Right lung (tissue), 5 donors: ENCODE data around the gene RUNDC3A. TPM values are rescaled to one million over a fixed set of nuclear protein-coding genes. Genes with fewer than 3 reads are reported as not detected.

ENCODE experiments used
- DNase-seq, 2 donors: peaks; one replicate each; pipeline ENCODE4 v3.0.0-alpha.2; 2013
- polyA plus RNA-seq, 5 donors: library from polyadenylated mRNA; unstranded; fragments of 120-200 nt; gene quantifications; one replicate each; pipeline versions ENCODE4 v1.2.1 to v1.2.3, GENCODE V29; 2013; ENCODE audit warnings: inconsistent platforms in 1 of 5, low replicate concordance in 1 of 5; ENCODE audit not compliant: insufficient read length in 5 of 5, insufficient read depth in 1 of 5

Gene RUNDC3A
- polyA plus RNA-seq, 5 donors, result 1.6 to 4.3 (median 3.4) TPM

- DNase-seq, result no peak
Observed at GRCh38 chr17:44283344-44284023, 24.9 kb upstream of the RUNDC3A start.

- DNase-seq, result no peak
Observed at GRCh38 chr17:44284024-44284400, 24.4 kb upstream of the RUNDC3A start.

- DNase-seq, result no peak
Observed at GRCh38 chr17:44287651-44288050, 20.8 kb upstream of the RUNDC3A start.

- DNase-seq, result no peak
Observed at GRCh38 chr17:44293509-44294226, 14.7 kb upstream of the RUNDC3A start.

- DNase-seq, result no peak
Observed at GRCh38 chr17:44297975-44298374, 10.4 kb upstream of the RUNDC3A start.

GRCh38 chr17:44304651-44305050, 3.8 kb upstream of the RUNDC3A start:
- no peak for DNase-seq

GRCh38 chr17:44307387-44308186, 814 bp upstream of the RUNDC3A start:
- DNase-seq, result peak; percentile 30 to 37

GRCh38 chr17:44308865-44309264, 464 bp downstream of the RUNDC3A start:
- DNase-seq, result no peak

GRCh38 chr17:44309472-44309871, 1.1 kb downstream of the RUNDC3A start:
- no peak for DNase-seq

GRCh38 chr17:44310188-44310587, 1.8 kb downstream of the RUNDC3A start:
- no peak for DNase-seq

GRCh38 chr17:44310609-44311376, 2.4 kb downstream of the RUNDC3A start:
- DNase-seq, result no peak

- no peak for DNase-seq
Observed at GRCh38 chr17:44311562-44312181, 3.3 kb downstream of the RUNDC3A start.

GRCh38 chr17:44312396-44313104, 4.1 kb downstream of the RUNDC3A start:
- DNase-seq, result no peak

- DNase-seq, result no peak
Observed at GRCh38 chr17:44314031-44314430, 5.6 kb downstream of the RUNDC3A start.

- no peak for DNase-seq
Observed at GRCh38 chr17:44314524-44314868, 6.1 kb downstream of the RUNDC3A start.

- DNase-seq, result no peak
Observed at GRCh38 chr17:44314869-44315661, 6.7 kb downstream of the RUNDC3A start.

- no peak for DNase-seq
Observed at GRCh38 chr17:44315760-44316731, 7.6 kb downstream of the RUNDC3A start.

- no peak for DNase-seq
Observed at GRCh38 chr17:44317545-44317944, 9.1 kb downstream of the RUNDC3A start.
